GM23338 (cell line): ENCODE measurements around the gene AP4B1. TPM values are rescaled to one million over a fixed set of nuclear protein-coding genes. Genes with fewer than 3 reads are reported as not detected.

Source experiments
- ATAC-seq: fragments of 200-7000 bp; cut with Tn5 transposase; 3 replicates; pipeline ENCODE4 v1.9.1; 2020
- DNase-seq: peaks from one replicate; pipeline ENCODE4 v3.0.0-alpha.2; 2015; ENCODE audit warnings: low spot score
- H2AFZ ChIP-seq: fragments of 200-600 bp; sonication (generic); 2 replicates; pipeline ENCODE4 v1.8.0; 2016; ENCODE audit warnings: antibody characterized with exemption, mild to moderate bottlenecking, moderate library complexity
- H3F3A ChIP-seq: fragments of 200-600 bp; sonication (generic); replicated peaks from 2 replicates; pipeline ENCODE4 v1.8.0; 2017; ENCODE audit warnings: antibody characterized with exemption, mixed run types, low read depth
- H3K27ac ChIP-seq: fragments of 200-600 bp; sonication (generic); 2 replicates; pipeline ENCODE4 v1.6.1; 2016; ENCODE audit warnings: low read depth
- H3K27me3 ChIP-seq: fragments of 200-600 bp; sonication (generic); 2 replicates; pipeline ENCODE4 v1.8.0; 2016; ENCODE audit warnings: mild to moderate bottlenecking, mixed run types, moderate library complexity; ENCODE audit not compliant: insufficient read depth
- H3K36me3 ChIP-seq: fragments of 200-600 bp; sonication (generic); 2 replicates; pipeline ENCODE4 v1.8.0; 2016; ENCODE audit warnings: mild to moderate bottlenecking; ENCODE audit not compliant: insufficient read depth
- H3K4me1 ChIP-seq: fragments of 200-600 bp; sonication (generic); 2 replicates; pipeline ENCODE4 v1.8.0; 2016; ENCODE audit warnings: mild to moderate bottlenecking, moderate library complexity; ENCODE audit not compliant: insufficient read depth
- H3K4me2 ChIP-seq: fragments of 200-600 bp; sonication (generic); 2 replicates; pipeline ENCODE4 v1.7.1; 2017; ENCODE audit warnings: mixed run types
- H3K4me3 ChIP-seq: fragments of 200-600 bp; sonication (generic); 2 replicates; pipeline ENCODE4 v1.6.1; 2016; ENCODE audit warnings: mixed run types
- H3K79me2 ChIP-seq: fragments of 200-600 bp; sonication (generic); replicated peaks from 2 replicates; pipeline ENCODE4 v1.8.0; 2017; ENCODE audit warnings: mild to moderate bottlenecking; ENCODE audit not compliant: insufficient read depth
- H3K9me2 ChIP-seq: fragments of 200-600 bp; sonication (generic); 2 replicates; pipeline ENCODE4 v1.8.0; 2017; ENCODE audit not compliant: insufficient read depth
- H4K20me1 ChIP-seq: fragments of 200-600 bp; sonication (generic); replicated peaks from 2 replicates; pipeline ENCODE4 v1.8.0; 2017; ENCODE audit warnings: mild to moderate bottlenecking; ENCODE audit not compliant: insufficient read depth
- H3K27ac Mint-ChIP-seq: 2 replicates; pipeline ENCODE4 v1.8.0; 2020; ENCODE audit warnings: inconsistent platforms, mild to moderate bottlenecking, moderate library complexity, mixed read lengths
- H3K27me3 Mint-ChIP-seq: 3 replicates; pipeline ENCODE4 v1.8.0; 2022; ENCODE audit warnings: low read depth, mild to moderate bottlenecking, moderate library complexity, mixed read lengths, inconsistent platforms; ENCODE audit not compliant: insufficient read depth, poor library complexity
- H3K36me3 Mint-ChIP-seq: 3 replicates; pipeline ENCODE4 v1.8.0; 2021; ENCODE audit warnings: low read depth, mild to moderate bottlenecking, inconsistent platforms, moderate library complexity, mixed read lengths
- H3K4me1 Mint-ChIP-seq: 3 replicates; pipeline ENCODE4 v1.8.0; 2020; ENCODE audit warnings: mild to moderate bottlenecking, inconsistent platforms, mixed read lengths
- H3K4me3 Mint-ChIP-seq: 3 replicates; pipeline ENCODE4 v1.8.0; 2021; ENCODE audit warnings: moderate library complexity, mild to moderate bottlenecking, inconsistent platforms, mixed read lengths
- H3K9me3 Mint-ChIP-seq: 3 replicates; pipeline ENCODE4 v1.8.0; 2020; ENCODE audit warnings: moderate library complexity, mild to moderate bottlenecking, inconsistent platforms, mixed read lengths
- CTCF ChIP-seq, 2 experiments: fragments of 200-600 bp in 1 of 2; sonication (generic) in 1 of 2; conservative IDR thresholded peaks; 2 replicates each; pipeline versions ENCODE4 v1.5.1 to v1.6.1; 2016 to 2017; ENCODE audit warnings: antibody characterized with exemption in 2 of 2, low read depth in 2 of 2, mild to moderate bottlenecking in 2 of 2, moderate library complexity in 1 of 2
- ETS1 ChIP-seq: IDR thresholded peaks from 2 replicates; pipeline ENCODE4 v1.6.1; 2016; ENCODE audit warnings: antibody characterized with exemption
- EZH2 ChIP-seq: fragments of 200-600 bp; sonication (generic); IDR thresholded peaks from one replicate; pipeline ENCODE4 v1.8.0; 2017; ENCODE audit warnings: antibody characterized with exemption, mild to moderate bottlenecking, low read depth; ENCODE audit not compliant: unreplicated experiment
- EZH2phosphoT487 ChIP-seq: fragments of 200-600 bp; sonication (generic); IDR thresholded peaks from one replicate; pipeline ENCODE4 v1.8.1; 2018; ENCODE audit warnings: antibody characterized with exemption; ENCODE audit not compliant: unreplicated experiment
- NANOG ChIP-seq: IDR thresholded peaks from 2 replicates; pipeline ENCODE4 v1.6.1; 2016; ENCODE audit warnings: antibody characterized with exemption, borderline replicate concordance
- POLR2AphosphoS5 ChIP-seq: IDR thresholded peaks from 2 replicates; pipeline ENCODE4 v1.6.1; 2016; ENCODE audit warnings: antibody characterized with exemption, low read depth
- STAT1 ChIP-seq: IDR thresholded peaks from one replicate; pipeline ENCODE4 v1.6.1; 2016; ENCODE audit warnings: antibody characterized with exemption; ENCODE audit not compliant: unreplicated experiment
- ZNF114 ChIP-seq: fragments of 250-450 bp; sonication (Bioruptor Pico); IDR thresholded peaks from 2 replicates; pipeline ENCODE4 v1.5.0; 2020; ENCODE audit warnings: mild to moderate bottlenecking, moderate library complexity
- ZNF331 ChIP-seq: fragments of 250-450 bp; sonication (Bioruptor Pico); IDR thresholded peaks from 2 replicates; pipeline ENCODE4 v1.5.0; 2020; ENCODE audit warnings: low read depth, mild to moderate bottlenecking, moderate library complexity
- ZNF462 ChIP-seq: fragments of 250-450 bp; sonication (Bioruptor Pico); IDR thresholded peaks from 2 replicates; pipeline ENCODE4 v1.5.0; 2020; ENCODE audit warnings: mild to moderate bottlenecking, moderate library complexity
- polyA plus RNA-seq: library from polyadenylated mRNA; unstranded; fragments of >200 nt; fragmentation: Nextera tagmentation; extraction: Ambion mirVana; gene quantifications from 2 replicates; pipeline ENCODE4 v1.2.1, GENCODE V29; 2016
- total RNA-seq: library from RNA; depleted of rRNA; stranded (reverse); fragments of >200 nt; shearing (Covaris generic); gene quantifications from 2 replicates; pipeline ENCODE4 v1.2.3, GENCODE V29; 2014

Gene AP4B1
- total and polyA plus RNA-seq, 2 experiments from 2014 or later: 7.5 to 13.4 TPM

GRCh38 chr1:113924473-113924872, 19.9 kb upstream of the AP4B1 start:
- H3K27me3 Mint-ChIP-seq: peaks cover 3% of the 10 kb centered on the region
- H3K9me3 Mint-ChIP-seq: no peaks in the 10 kb centered on the region
- peaks cover 8% of the 10 kb centered on the region; the same call in 1 of the 2 replicates for H3K4me1 ChIP-seq
- no peak for TF ChIP-seq POLR2AphosphoS5
- TF ChIP-seq EZH2phosphoT487: no peak
- no peak for TF ChIP-seq ETS1
- no peak for TF ChIP-seq CTCF (conservative IDR thresholded peaks at IDR 0.05; ENCODE audit: low read depth in 2 of 2)
- no peak for TF ChIP-seq STAT1
- no peak for TF ChIP-seq NANOG
- no peak for TF ChIP-seq ZNF331 (CRISPR knock-in tag)
- TF ChIP-seq ZNF114 (CRISPR knock-in tag): no peak
- no peaks in the 10 kb centered on the region for H3K36me3 ChIP-seq
- H3K27me3 ChIP-seq: peaks cover 6% of the 10 kb centered on the region; the same call in 1 of the 2 replicates
- ATAC-seq: no peak
- no peak overlapping the region for H3K4me2 ChIP-seq
- 0 out of 2 replicates have a peak, but pooled peaks cover 8% of the 10 kb centered on the region for H3F3A ChIP-seq
- peaks cover 6% of the 10 kb centered on the region; the same call in 2 of the 3 replicates for H3K4me1 Mint-ChIP-seq
- no peaks in the 10 kb centered on the region for H3K79me2 ChIP-seq
- H3K4me3 Mint-ChIP-seq: no peak overlapping the region
- no peaks in the 10 kb centered on the region for H3K36me3 Mint-ChIP-seq
- no peak for DNase-seq
- no peak overlapping the region for H2AFZ ChIP-seq
- H3K27ac Mint-ChIP-seq: no peak overlapping the region
- H3K4me3 ChIP-seq: no peak overlapping the region
- H3K27ac ChIP-seq: no peak overlapping the region
- no peaks in the 10 kb centered on the region for H3K9me2 ChIP-seq
- H4K20me1 ChIP-seq: no peaks in the 10 kb centered on the region

GRCh38 chr1:113922957-113923356, 18.4 kb upstream of the AP4B1 start:
- no peaks in the 10 kb centered on the region for H3K9me3 Mint-ChIP-seq
- 0 out of 2 replicates have a peak, but pooled peaks cover 5% of the 10 kb centered on the region for H3F3A ChIP-seq
- H3K27ac ChIP-seq: no peak overlapping the region
- H3K27me3 ChIP-seq: peaks cover 6% of the 10 kb centered on the region; the same call in 1 of the 2 replicates
- no peak overlapping the region for H3K27ac Mint-ChIP-seq
- H3K79me2 ChIP-seq: no peaks in the 10 kb centered on the region
- H3K4me3 ChIP-seq: no peak overlapping the region
- DNase-seq (no peak), ATAC-seq (no peak)
- TF ChIP-seq ZNF462 (CRISPR knock-in tag) (no peak), ZNF331 (CRISPR knock-in tag) (no peak), NANOG (no peak), EZH2 (no peak), ZNF114 (CRISPR knock-in tag) (no peak), POLR2AphosphoS5 (no peak)
- H3K4me2 ChIP-seq: no peak overlapping the region
- no peaks in the 10 kb centered on the region for H3K36me3 ChIP-seq
- no peaks in the 10 kb centered on the region for H4K20me1 ChIP-seq
- peaks cover 3% of the 10 kb centered on the region; the same call in 1 of the 2 replicates for H3K9me2 ChIP-seq
- H3K4me1 Mint-ChIP-seq: no peaks in the 10 kb centered on the region
- H3K4me3 Mint-ChIP-seq: no peak overlapping the region; the same call in 2 of the 3 replicates
- H2AFZ ChIP-seq: no peak overlapping the region
- no peaks in the 10 kb centered on the region for H3K4me1 ChIP-seq
- H3K36me3 Mint-ChIP-seq: no peaks in the 10 kb centered on the region
- peaks cover 3% of the 10 kb centered on the region for H3K27me3 Mint-ChIP-seq
